Glutamatergic neuron (in vitro differentiated cells): Measurements from ENCODE around the gene USP9Y. TPM values are rescaled to one million over a fixed set of nuclear protein-coding genes. Genes with fewer than 3 reads are reported as not detected.
A peak's percentile ranks its signal among the peaks of the same experiment; 100 is the strongest.
"Not testable (repeated sequence)": the region's sequence is repeated elsewhere in the genome, so short reads cannot be mapped to it uniquely, and the experiment has no call there.

Experiments
- DNase-seq: peaks from one replicate; pipeline ENCODE4 v3.0.0; 2022
- H3K27ac Mint-ChIP-seq: one replicate; pipeline ENCODE4 v1.8.0; 2020; ENCODE audit warnings: mild to moderate bottlenecking, mixed read lengths, inconsistent platforms; ENCODE audit not compliant: unreplicated experiment
- H3K27me3 Mint-ChIP-seq: one replicate; pipeline ENCODE4 v1.8.0; 2020; ENCODE audit warnings: mild to moderate bottlenecking, moderate library complexity, mixed read lengths, inconsistent platforms; ENCODE audit not compliant: unreplicated experiment
- H3K36me3 Mint-ChIP-seq: one replicate; pipeline ENCODE4 v1.8.0; 2020; ENCODE audit warnings: mild to moderate bottlenecking, mixed read lengths, inconsistent platforms; ENCODE audit not compliant: unreplicated experiment
- H3K4me1 Mint-ChIP-seq: one replicate; pipeline ENCODE4 v1.8.0; 2020; ENCODE audit warnings: mild to moderate bottlenecking, low read depth, mixed read lengths, inconsistent platforms; ENCODE audit not compliant: unreplicated experiment
- H3K4me3 Mint-ChIP-seq: one replicate; pipeline ENCODE4 v1.8.0; 2020; ENCODE audit warnings: mild to moderate bottlenecking, mixed read lengths, inconsistent platforms; ENCODE audit not compliant: unreplicated experiment
- H3K9me3 Mint-ChIP-seq: one replicate; pipeline ENCODE4 v1.8.0; 2020; ENCODE audit warnings: mild to moderate bottlenecking, moderate library complexity, mixed read lengths, inconsistent platforms; ENCODE audit not compliant: unreplicated experiment
- long read RNA-seq: library from polyadenylated mRNA; unstranded; transcript quantifications from one replicate; pipeline ENCODE4 v2.0.0, GENCODE V29; 2020; ENCODE audit not compliant: unreplicated experiment
- total RNA-seq: library from RNA; stranded (reverse); fragmentation: NEBNext Ultra II Directional; extraction: Animal tissue kit (Norgen Biotek cat#: 25700); gene quantifications from one replicate; pipeline ENCODE4 v1.2.1, GENCODE V29; 2021; ENCODE audit not compliant: unreplicated experiment
- TF ChIP-seq, protein P1 (sequence below): fragments of 200-600 bp; sonication (generic); IDR thresholded peaks from one replicate; pipeline ENCODE4 v1.5.0; 2021; ENCODE audit not compliant: partially characterized antibody, unreplicated experiment

The USP9Y gene
- 50.3 TPM for total RNA-seq
- long read RNA-seq, partial matches to known transcripts, result 3 of 10 reads
- long read RNA-seq, other reads (novel, unspliced or antisense), result 7 of 10 reads

- no peaks in the 10 kb centered on the region for H3K9me3 Mint-ChIP-seq
- H3K36me3 Mint-ChIP-seq, result no peaks in the 10 kb centered on the region
- H3K4me1 Mint-ChIP-seq, result no peaks in the 10 kb centered on the region
- H3K27ac Mint-ChIP-seq, result no peak within 1 kb of the TSS
- no peak within 1 kb of the TSS for H3K4me3 Mint-ChIP-seq
- DNase-seq, result no peak
- no peaks in the 10 kb centered on the region for H3K27me3 Mint-ChIP-seq
- TF ChIP-seq, protein P1, sequence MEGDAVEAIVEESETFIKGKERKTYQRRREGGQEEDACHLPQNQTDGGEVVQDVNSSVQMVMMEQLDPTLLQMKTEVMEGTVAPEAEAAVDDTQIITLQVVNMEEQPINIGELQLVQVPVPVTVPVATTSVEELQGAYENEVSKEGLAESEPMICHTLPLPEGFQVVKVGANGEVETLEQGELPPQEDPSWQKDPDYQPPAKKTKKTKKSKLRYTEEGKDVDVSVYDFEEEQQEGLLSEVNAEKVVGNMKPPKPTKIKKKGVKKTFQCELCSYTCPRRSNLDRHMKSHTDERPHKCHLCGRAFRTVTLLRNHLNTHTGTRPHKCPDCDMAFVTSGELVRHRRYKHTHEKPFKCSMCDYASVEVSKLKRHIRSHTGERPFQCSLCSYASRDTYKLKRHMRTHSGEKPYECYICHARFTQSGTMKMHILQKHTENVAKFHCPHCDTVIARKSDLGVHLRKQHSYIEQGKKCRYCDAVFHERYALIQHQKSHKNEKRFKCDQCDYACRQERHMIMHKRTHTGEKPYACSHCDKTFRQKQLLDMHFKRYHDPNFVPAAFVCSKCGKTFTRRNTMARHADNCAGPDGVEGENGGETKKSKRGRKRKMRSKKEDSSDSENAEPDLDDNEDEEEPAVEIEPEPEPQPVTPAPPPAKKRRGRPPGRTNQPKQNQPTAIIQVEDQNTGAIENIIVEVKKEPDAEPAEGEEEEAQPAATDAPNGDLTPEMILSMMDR, result no peak
Observed at GRCh38 chrY:12701181-12701695, at the start of gene USP9Y. Gene USP9Y, plus strand, starts transcription at chrY:12701231. Its CDS starts 8,217 bp downstream, at chrY:12709448.

DNA sequence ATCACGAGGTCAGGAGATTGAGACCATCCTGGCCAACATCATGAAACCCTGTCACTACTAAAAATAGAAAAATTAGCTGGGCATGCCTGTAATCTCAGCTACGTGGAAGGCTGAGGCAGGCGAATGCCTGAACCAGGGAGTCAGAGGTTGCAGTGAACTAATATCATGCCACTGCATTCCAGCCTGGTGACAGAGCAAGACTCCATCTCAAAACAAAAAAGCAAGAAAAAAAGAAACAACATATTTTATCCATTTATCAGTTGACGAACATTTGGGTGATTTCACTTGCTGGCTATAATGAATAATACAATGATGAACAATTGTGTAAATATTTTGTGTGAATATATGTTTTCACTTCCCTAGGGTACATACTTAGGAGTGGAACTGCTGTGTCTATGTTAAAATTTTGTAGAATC lies 49.4 kb upstream of the USP9Y start:
- H3K27ac Mint-ChIP-seq, result no peak overlapping the region
- no peaks in the 10 kb centered on the region for H3K27me3 Mint-ChIP-seq
- TF ChIP-seq, protein P1, result no peak
- no peaks in the 10 kb centered on the region for H3K9me3 Mint-ChIP-seq
- no peaks in the 10 kb centered on the region for H3K36me3 Mint-ChIP-seq
- DNase-seq, result no peak
- no peak overlapping the region for H3K4me3 Mint-ChIP-seq
- no peaks in the 10 kb centered on the region for H3K4me1 Mint-ChIP-seq

- peaks cover 2% of the 10 kb centered on the region for H3K4me1 Mint-ChIP-seq
- H3K27me3 Mint-ChIP-seq, result peaks cover 9% of the 10 kb centered on the region
- H3K4me3 Mint-ChIP-seq, result peak overlapping the region; percentile 95
- no peaks in the 10 kb centered on the region for H3K36me3 Mint-ChIP-seq
- H3K9me3 Mint-ChIP-seq, result no peaks in the 10 kb centered on the region
- H3K27ac Mint-ChIP-seq, result peak overlapping the region; percentile 99
- peak; percentile 80 for DNase-seq
- TF ChIP-seq, protein P1, result no peak
Observed at GRCh38 chrY:12661745-12662681, 39.0 kb upstream of the USP9Y start.

DNA sequence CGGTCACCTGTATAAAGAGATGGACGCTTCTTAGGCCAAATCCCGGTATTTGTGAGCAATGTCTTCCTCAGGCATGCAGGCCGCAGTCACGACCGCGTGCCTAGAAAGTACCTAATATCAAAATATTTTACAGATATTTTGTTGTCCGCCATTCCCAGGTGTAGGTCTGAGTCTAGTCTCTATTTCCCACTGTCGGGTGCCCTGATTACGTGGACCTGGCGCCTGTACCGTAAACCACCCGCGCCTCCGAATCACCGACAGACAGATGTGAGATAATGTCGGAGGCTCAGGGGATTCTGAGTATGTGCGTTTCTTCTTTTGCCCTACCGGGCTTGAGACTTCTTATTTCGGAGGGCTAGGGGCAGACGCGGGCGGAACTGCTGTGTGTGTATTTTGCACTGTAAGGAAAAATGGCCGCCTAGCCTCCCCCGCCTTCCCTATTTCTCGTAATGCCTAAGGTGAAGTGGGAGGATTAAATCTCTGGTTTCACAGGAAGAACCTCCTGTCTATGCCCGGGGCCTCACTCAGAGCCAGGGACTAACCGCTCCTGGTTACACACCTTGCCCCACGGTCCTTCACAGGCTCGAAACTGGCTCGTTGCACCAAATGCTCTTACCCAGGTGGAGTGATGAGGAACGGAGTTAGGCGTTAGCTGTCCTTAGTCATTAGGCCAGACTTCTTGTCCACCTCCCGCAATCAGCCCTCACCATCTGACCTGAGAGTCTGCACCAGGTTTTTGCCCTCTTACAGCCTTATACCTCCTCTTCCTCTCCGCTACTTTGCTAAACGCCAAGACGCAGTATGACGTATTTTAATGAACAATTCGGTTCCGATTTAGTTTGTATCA lies 38.1 kb upstream of the USP9Y start:
- Mint-ChIP-seq H3K4me3 (peak overlapping the region; percentile 95), H3K36me3 (no peaks in the 10 kb centered on the region), H3K4me1 (peaks cover 2% of the 10 kb centered on the region), H3K27ac (peak overlapping the region; percentile 99), H3K9me3 (no peaks in the 10 kb centered on the region), H3K27me3 (peaks cover 9% of the 10 kb centered on the region)
- TF ChIP-seq, protein P1, result no peak
- peak; percentile 29 for DNase-seq

DNA sequence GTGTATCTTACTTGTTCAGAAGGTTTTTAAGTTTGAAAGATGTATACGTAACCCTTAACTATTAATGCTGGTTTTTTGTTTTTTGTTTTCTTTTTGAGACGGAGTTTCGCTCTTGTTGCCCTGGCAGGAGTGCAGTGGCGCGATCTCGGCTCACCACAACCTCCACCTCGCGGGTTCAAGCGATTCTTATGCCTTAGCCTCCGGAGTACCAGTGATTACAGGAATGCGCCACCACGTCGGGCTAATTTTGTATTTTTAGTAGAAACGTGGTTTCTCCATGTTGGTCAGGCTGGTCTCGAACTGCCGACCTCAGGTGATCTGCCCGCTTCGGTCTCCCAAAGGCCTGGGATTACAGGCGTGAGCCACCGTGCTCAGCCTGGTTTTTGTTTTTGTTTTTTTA lies 37.2 kb upstream of the USP9Y start:
- not testable (repeated sequence) for DNase-seq, H3K36me3 Mint-ChIP-seq, H3K4me1 Mint-ChIP-seq, H3K27me3 Mint-ChIP-seq, H3K9me3 Mint-ChIP-seq, H3K27ac Mint-ChIP-seq
- H3K4me3 Mint-ChIP-seq, result peak overlapping the region; percentile 95
